Heart right ventricle (tissue), 16 donors: ENCODE data around the gene TSPAN18. TPM values are rescaled to one million over a fixed set of nuclear protein-coding genes. Genes with fewer than 3 reads are reported as not detected.

Experiments used
- ATAC-seq, 8 donors: fragments of 200-7000 bp; cut with Tn5 transposase; one replicate each; pipeline ENCODE4 v1.9.1; 2020; ENCODE audit warnings: mild to moderate bottlenecking in 8 of 8, moderate library complexity in 8 of 8, moderate number of reproducible peaks in 1 of 8
- DNase-seq, 2 donors: peaks; one replicate each; pipeline ENCODE4 v3.0.0-alpha.2; 2020
- H3K27ac ChIP-seq, 10 donors: fragments of 200-600 bp; sonication (generic) in 2 of 10; one replicate each; pipeline versions ENCODE4 v1.5.0 to v1.8.0; 2020 to 2022; ENCODE audit warnings: mild to moderate bottlenecking in 3 of 10
- H3K27me3 ChIP-seq, 7 donors: fragments of 200-600 bp; one replicate each; pipeline ENCODE4 v1.8.0; 2021 to 2022; ENCODE audit warnings: mild to moderate bottlenecking in 2 of 7
- H3K36me3 ChIP-seq, 9 donors: fragments of 200-600 bp; sonication (generic) in 1 of 9; one replicate each; pipeline versions ENCODE4 v1.5.0 to v1.8.0; 2020 to 2022; ENCODE audit warnings: mild to moderate bottlenecking in 2 of 9
- H3K4me1 ChIP-seq, 9 donors: fragments of 200-600 bp; sonication (generic) in 1 of 9; one replicate each; pipeline versions ENCODE4 v1.5.0 to v1.8.0; 2020 to 2022; ENCODE audit warnings: mild to moderate bottlenecking in 4 of 9
- H3K4me3 ChIP-seq, 10 donors: fragments of 200-600 bp; sonication (generic) in 2 of 10; one replicate each; pipeline versions ENCODE4 v1.5.0 to v1.8.0; 2020 to 2022; ENCODE audit warnings: mild to moderate bottlenecking in 7 of 10, moderate library complexity in 2 of 10
- H3K9me3 ChIP-seq, 11 donors: fragments of 200-600 bp in 10 of 11; sonication (generic) in 2 of 11; one replicate each; pipeline versions ENCODE4 v1.5.0 to v1.8.0; 2013 to 2022; ENCODE audit warnings: mild to moderate bottlenecking in 2 of 11, control low read depth in 1 of 11, moderate library complexity in 1 of 11
- WGBS, 2 donors: extraction: QIAGEN DNeasy Blood & Tissue Kit; methylation state at CpG; one replicate each; pipeline ENCODE4 v1.1.7; 2013; ENCODE audit warnings: inconsistent platforms in 1 of 2; 5-methylcytosine and 5-hydroxymethylcytosine counted together
- intact Hi-C, 10 donors: fragments of 100-400 bp; cut with DNase I; formaldehyde crosslinking; loops; one replicate each; pipeline versions ENCODE4 v1.11.1 to v1.14.2; 2022
- polyA plus RNA-seq, 2 donors: library from polyadenylated mRNA; stranded (reverse); fragments of 200-250 nt; gene quantifications; one replicate each; pipeline ENCODE4 v1.2.3, GENCODE V29; 2013
- total RNA-seq, 10 donors: library from RNA; stranded (reverse); fragmentation: NEBNext Ultra II Directional in 3 of 10; extraction: Animal tissue kit (Norgen Biotek cat#: 25700) in 3 of 10; gene quantifications; one replicate each; pipeline versions ENCODE4 v1.2.1 to v1.2.4, GENCODE V29; 2021 to 2023
- TF ChIP-seq, protein P1 (sequence below), 9 donors: fragments of 200-600 bp; sonication (generic) in 2 of 9; IDR thresholded peaks; one replicate each; pipeline versions ENCODE4 v1.5.0 to v1.8.0; 2021 to 2022; ENCODE audit warnings: antibody characterized with exemption in 9 of 9, mild to moderate bottlenecking in 5 of 9, moderate library complexity in 1 of 9
- donor health status: Arrhythmogenic right ventricular cardiomyopathy.
- donor health status: ischemic (EF 13 %, LVEDD 7.1; RV severe dilation, severe dysfunction).
- donor health status: healthy with polysubstance abuse.
- donor health status: DM: no; HTN: yes; CAD: no.
- donor health status: DM: no; HTN: no; CAD: no.
- donor health status: ischemic (EF 25% LVEDD 6.9; RV normal size, moderate dysfunction).
- donor health status: ischemic (EF 25% LVEDD 5.7; RV mildly dilated, moderate dysfunction).
- donor health status: healthy.
- donor health status: DM: yes; HTN: yes; CAD: no.
- donor health status: Ischemic cardiomyopathy.
- donor health status: ischemic (EF 35%, LVEDD 5.7; RV mildly dilated, moderate dysfunction).
- donor health status: nonischemic (EF 11% LVEDD 7.7; RV severe dilation, severe dysfunction).
- donor health status: DM: yes; HTN: yes; CAD: no.
- donor health status: PGD.
- donor health status: ischemic (EF 29% LVEDD 5.4; RV normal size, mild dysfunction).
- donor health status: nonischemic (EF 23%, LVEDD 6.1; RV moderate dilation, normal function).

TSPAN18 gene
- total and polyA plus RNA-seq, 12 donors, result 37.7 to 140 (median 92.9) TPM

DNA sequence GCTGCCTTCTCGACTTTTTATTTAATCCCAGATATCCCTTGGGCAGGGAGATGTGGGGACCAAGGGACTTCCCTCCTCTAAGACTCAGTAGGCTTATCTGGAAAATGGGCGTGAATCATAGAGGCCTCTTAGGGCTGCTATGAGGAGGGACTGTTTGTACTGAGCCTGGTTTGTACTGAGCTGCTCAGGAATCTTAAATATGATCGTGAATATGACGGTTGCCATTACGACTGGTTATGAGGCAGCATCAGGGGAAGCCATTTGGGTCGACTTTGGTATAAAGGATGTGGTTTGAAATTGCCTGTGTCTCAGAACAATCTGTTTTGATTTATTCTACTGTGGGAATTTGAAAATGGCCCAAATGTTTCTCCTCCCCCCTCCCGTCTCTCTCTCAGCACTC lies 20.6 kb downstream of the TSPAN18 start:
- peak overlapping the region in 9 of 10 donors; percentile 22 to 75 (median 56) for H3K27ac ChIP-seq

DNA sequence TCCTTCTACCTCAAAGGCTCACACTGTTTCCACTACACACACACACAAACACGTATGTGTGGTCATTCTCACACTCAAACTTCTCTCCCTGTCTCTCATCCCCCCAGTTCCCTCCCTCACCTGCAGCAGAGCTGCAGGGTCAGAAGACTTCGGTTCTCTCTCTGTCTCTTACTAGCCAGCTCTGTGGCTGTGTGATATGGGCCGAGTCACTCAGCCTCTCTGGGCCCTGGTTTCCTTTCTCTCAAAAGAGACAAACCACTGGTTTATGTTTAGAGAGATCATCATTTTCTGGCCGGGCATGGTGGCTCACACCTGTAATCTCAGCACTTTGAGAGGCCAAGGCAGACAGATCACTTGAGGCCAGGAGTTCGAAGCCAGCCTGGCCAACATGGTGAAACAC lies 21.1 kb downstream of the TSPAN18 start:
- peak overlapping the region in 8 of 10 donors; percentile 13 to 75 (median 58) for H3K27ac ChIP-seq
- TF ChIP-seq, protein P1, sequence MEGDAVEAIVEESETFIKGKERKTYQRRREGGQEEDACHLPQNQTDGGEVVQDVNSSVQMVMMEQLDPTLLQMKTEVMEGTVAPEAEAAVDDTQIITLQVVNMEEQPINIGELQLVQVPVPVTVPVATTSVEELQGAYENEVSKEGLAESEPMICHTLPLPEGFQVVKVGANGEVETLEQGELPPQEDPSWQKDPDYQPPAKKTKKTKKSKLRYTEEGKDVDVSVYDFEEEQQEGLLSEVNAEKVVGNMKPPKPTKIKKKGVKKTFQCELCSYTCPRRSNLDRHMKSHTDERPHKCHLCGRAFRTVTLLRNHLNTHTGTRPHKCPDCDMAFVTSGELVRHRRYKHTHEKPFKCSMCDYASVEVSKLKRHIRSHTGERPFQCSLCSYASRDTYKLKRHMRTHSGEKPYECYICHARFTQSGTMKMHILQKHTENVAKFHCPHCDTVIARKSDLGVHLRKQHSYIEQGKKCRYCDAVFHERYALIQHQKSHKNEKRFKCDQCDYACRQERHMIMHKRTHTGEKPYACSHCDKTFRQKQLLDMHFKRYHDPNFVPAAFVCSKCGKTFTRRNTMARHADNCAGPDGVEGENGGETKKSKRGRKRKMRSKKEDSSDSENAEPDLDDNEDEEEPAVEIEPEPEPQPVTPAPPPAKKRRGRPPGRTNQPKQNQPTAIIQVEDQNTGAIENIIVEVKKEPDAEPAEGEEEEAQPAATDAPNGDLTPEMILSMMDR (IDR thresholded peaks at IDR 0.05), result no peak
- intact Hi-C loops, result no loop called here
- no peaks in the 10 kb centered on the region for H3K9me3 ChIP-seq
- H3K4me3 ChIP-seq, result no peak overlapping the region
- DNase-seq (no peak), ATAC-seq (no peak)
- no peaks in the 10 kb centered on the region for H3K27me3 ChIP-seq
- WGBS, 2 donors, result 87% methylated on average over 5 of the region's 5 CpGs
- peaks cover 21 to 92% (median 53%) of the 10 kb centered on the region in 9 donors for H3K4me1 ChIP-seq
- no peaks in the 10 kb centered on the region for H3K36me3 ChIP-seq

More for the DNA sequence above, 20.6 kb downstream of the TSPAN18 start:
- intact Hi-C loops, result no loop called here
- peak in 4 of 8 donors; percentile 3 to 43 (median 26) for ATAC-seq
- Histone ChIP-seq H3K4me3 (no peak overlapping the region), H3K36me3 (no peaks in the 10 kb centered on the region), H3K4me1 (peaks cover 25 to 92% (median 58%) of the 10 kb centered on the region in 9 donors), H3K9me3 (no peaks in the 10 kb centered on the region), H3K27me3 (no peaks in the 10 kb centered on the region)
- DNase-seq, result no peak
- WGBS, 2 donors, result 46 to 55% methylated on average over 7 of the region's 7 CpGs
- TF ChIP-seq, protein P1 (IDR thresholded peaks at IDR 0.05), result no peak

GRCh38 chr11:44748606-44749005 lies 21.8 kb downstream of the TSPAN18 start:
- H3K27ac ChIP-seq, result peak overlapping the region in 1 of 10 donors; percentile 75
- ATAC-seq (no peak), DNase-seq (no peak)
- TF ChIP-seq, protein P1 (IDR thresholded peaks at IDR 0.05), result no peak
- intact Hi-C loops, result no loop called here
- H3K4me1 ChIP-seq, result peaks cover 15 to 91% (median 45%) of the 10 kb centered on the region in 9 donors
- 73 to 77% methylated on average over 8 of the region's 8 CpGs for WGBS, 2 donors
- no peaks in the 10 kb centered on the region for H3K27me3 ChIP-seq
- H3K9me3 ChIP-seq, result no peaks in the 10 kb centered on the region
- H3K4me3 ChIP-seq, result no peak overlapping the region
- no peaks in the 10 kb centered on the region for H3K36me3 ChIP-seq

- ATAC-seq (no peak), DNase-seq (no peak)
- WGBS, 2 donors, result 98 to 99% methylated on average over 2 of the region's 2 CpGs
- intact Hi-C loops, result no loop called here
- H3K36me3 ChIP-seq, result no peaks in the 10 kb centered on the region
- H3K27me3 ChIP-seq, result no peaks in the 10 kb centered on the region
- H3K27ac ChIP-seq, result peak overlapping the region in 1 of 10 donors; percentile 75
- no peaks in the 10 kb centered on the region for H3K9me3 ChIP-seq
- TF ChIP-seq, protein P1 (IDR thresholded peaks at IDR 0.05), result no peak
- no peak overlapping the region for H3K4me3 ChIP-seq
- peaks cover 11 to 91% (median 39%) of the 10 kb centered on the region in 9 donors for H3K4me1 ChIP-seq
Observed at GRCh38 chr11:44749189-44749588, 22.4 kb downstream of the TSPAN18 start.
